Activated naive CD4-positive, alpha-beta T cell treated with anti-CD3 and anti-CD28 coated beads for 36 hours (primary cell): ENCODE data around the gene EHD4. TPM values are rescaled to one million over a fixed set of nuclear protein-coding genes. Genes with fewer than 3 reads are reported as not detected.
A peak's percentile ranks its signal among the peaks of the same experiment; 100 is the strongest.

Experiments
- CTCF ChIA-PET: fragments of 350-600 bp; sonication (Branson Sonifier 250); formaldehyde crosslinking; loops from one replicate; lab custom pipeline; 2021; ENCODE audit warnings: antibody characterized with exemption; lab: Charles Lee
- DNase-seq: peaks from one replicate; pipeline ENCODE4 v3.0.0-alpha.2; 2020
- H3K27ac Mint-ChIP-seq: one replicate; pipeline ENCODE4 v1.8.0; 2021; ENCODE audit warnings: mild to moderate bottlenecking, mixed read lengths
- H3K27me3 Mint-ChIP-seq: one replicate; pipeline ENCODE4 v1.8.0; 2021; ENCODE audit warnings: low read depth, mixed read lengths
- H3K36me3 Mint-ChIP-seq: one replicate; pipeline ENCODE4 v1.8.0; 2021; ENCODE audit warnings: low read depth, mixed read lengths
- H3K4me1 Mint-ChIP-seq: one replicate; pipeline ENCODE4 v1.8.0; 2021; ENCODE audit warnings: low read depth, mixed read lengths
- H3K4me3 Mint-ChIP-seq: one replicate; pipeline ENCODE4 v1.8.0; 2021; ENCODE audit warnings: mild to moderate bottlenecking, moderate library complexity, mixed read lengths
- H3K9me3 Mint-ChIP-seq: one replicate; pipeline ENCODE4 v1.8.0; 2021; ENCODE audit warnings: mixed read lengths
- intact Hi-C: fragments of 100-400 bp; cut with micrococcal nuclease; formaldehyde crosslinking; loops from one replicate; pipeline ENCODE4 v1.15.1; 2023
- total RNA-seq, 2 experiments: library from RNA; stranded (reverse); gene quantifications; one replicate each; pipeline ENCODE4 v1.2.3, GENCODE V29; 2021

The EHD4 gene
- total RNA-seq, 2 experiments from 2014 or later: 30.1 to 31.8 TPM

- Mint-ChIP-seq H3K36me3 (peaks cover 4% of the 10 kb centered on the region), H3K9me3 (no peaks in the 10 kb centered on the region), H3K27me3 (no peaks in the 10 kb centered on the region), H3K4me3 (peak within 1 kb of the TSS; percentile 29), H3K4me1 (peaks cover 39% of the 10 kb centered on the region), H3K27ac (peak within 1 kb of the TSS; percentile 71)
- intact Hi-C loops: loop anchor here (2.0 kb wide), 1 partner anchor 65 kb away; the partner anchor contains the start of gene JMJD7
- no peak for DNase-seq
- CTCF ChIA-PET: interaction anchor here (0.7 to 2.0 kb wide), 4 partner anchors 9 to 121 kb away, joined by 3 to 7 read pairs (median 6); no protein-coding TSS in a partner anchor
Measured at GRCh38 chr15:41893422-41894250, 78.7 kb downstream of the EHD4 start, which contains the start of gene SPTBN5. TSS of gene SPTBN5 (minus strand) at chr15:41894053. CDS start at chr15:41893497, 556 bp downstream.

GRCh38 chr15:41892621-41893421, 79.5 kb downstream of the EHD4 start:
- peak; percentile 26 for DNase-seq
- H3K27me3 Mint-ChIP-seq: no peaks in the 10 kb centered on the region
- H3K9me3 Mint-ChIP-seq: no peaks in the 10 kb centered on the region
- CTCF ChIA-PET: interaction anchor here (0.6 to 2.0 kb wide), 4 partner anchors 10 to 120 kb away, joined by 3 to 6 read pairs (median 4); no protein-coding TSS in a partner anchor
- peak overlapping the region; percentile 63 for H3K27ac Mint-ChIP-seq
- H3K4me3 Mint-ChIP-seq: peak overlapping the region; percentile 29
- intact Hi-C loops: no loop called here
- peaks cover 2% of the 10 kb centered on the region for H3K36me3 Mint-ChIP-seq
- peaks cover 42% of the 10 kb centered on the region for H3K4me1 Mint-ChIP-seq

GRCh38 chr15:41891946-41892345, 80.4 kb downstream of the EHD4 start:
- Mint-ChIP-seq H3K27me3 (no peaks in the 10 kb centered on the region), H3K36me3 (no peaks in the 10 kb centered on the region), H3K9me3 (no peaks in the 10 kb centered on the region), H3K4me1 (peaks cover 36% of the 10 kb centered on the region), H3K27ac (no peak overlapping the region), H3K4me3 (no peak overlapping the region)
- CTCF ChIA-PET: interaction anchor here (2.0 kb wide), 1 partner anchor 11 kb away, joined by 5 read pairs; no protein-coding TSS in a partner anchor
- intact Hi-C loops: no loop called here
- DNase-seq: no peak

GRCh38 chr15:41891226-41891625, 81.1 kb downstream of the EHD4 start:
- Mint-ChIP-seq H3K27ac (no peak overlapping the region), H3K4me3 (no peak overlapping the region), H3K4me1 (peaks cover 36% of the 10 kb centered on the region), H3K9me3 (no peaks in the 10 kb centered on the region), H3K27me3 (no peaks in the 10 kb centered on the region), H3K36me3 (no peaks in the 10 kb centered on the region)
- intact Hi-C loops: no loop called here
- DNase-seq: no peak
- CTCF ChIA-PET: no interaction called here

- H3K4me3 Mint-ChIP-seq: no peak overlapping the region
- DNase-seq: no peak
- intact Hi-C loops: no loop called here
- peaks cover 31% of the 10 kb centered on the region for H3K4me1 Mint-ChIP-seq
- no peaks in the 10 kb centered on the region for H3K36me3 Mint-ChIP-seq
- H3K9me3 Mint-ChIP-seq: no peaks in the 10 kb centered on the region
- no peaks in the 10 kb centered on the region for H3K27me3 Mint-ChIP-seq
- no peak overlapping the region for H3K27ac Mint-ChIP-seq
- CTCF ChIA-PET: no interaction called here
Measured at GRCh38 chr15:41890050-41890690, 82.2 kb downstream of the EHD4 start.

- DNase-seq: peak; percentile 14
- CTCF ChIA-PET: interaction anchor here (0.5 to 0.6 kb wide), 2 partner anchors 21 to 35 kb away, joined by 3 read pairs; no protein-coding TSS in a partner anchor
Measured at GRCh38 chr15:41888662-41889253, 83.6 kb downstream of the EHD4 start.

GRCh38 chr15:41887893-41888292, 84.5 kb downstream of the EHD4 start:
- Mint-ChIP-seq H3K9me3 (no peaks in the 10 kb centered on the region), H3K4me3 (no peak overlapping the region), H3K27me3 (peaks cover under 1% of the 10 kb centered on the region), H3K36me3 (no peaks in the 10 kb centered on the region), H3K27ac (no peak overlapping the region), H3K4me1 (peaks cover 11% of the 10 kb centered on the region)
- intact Hi-C loops: no loop called here
- DNase-seq: no peak
- CTCF ChIA-PET: no interaction called here

More at GRCh38 chr15:41888662-41889253, 83.6 kb downstream of the EHD4 start:
- Mint-ChIP-seq H3K27ac (no peak overlapping the region), H3K4me3 (no peak overlapping the region), H3K36me3 (no peaks in the 10 kb centered on the region), H3K9me3 (no peaks in the 10 kb centered on the region), H3K27me3 (no peaks in the 10 kb centered on the region), H3K4me1 (peaks cover 18% of the 10 kb centered on the region)
- intact Hi-C loops: no loop called here

- Mint-ChIP-seq H3K36me3 (no peaks in the 10 kb centered on the region), H3K4me3 (no peak overlapping the region), H3K4me1 (peaks cover 9% of the 10 kb centered on the region), H3K27ac (no peak overlapping the region), H3K27me3 (peaks cover 5% of the 10 kb centered on the region), H3K9me3 (no peaks in the 10 kb centered on the region)
- intact Hi-C loops: no loop called here
- DNase-seq: no peak
- CTCF ChIA-PET: no interaction called here
Measured at GRCh38 chr15:41887161-41887560, 85.2 kb downstream of the EHD4 start.

GRCh38 chr15:41886741-41887140, 85.6 kb downstream of the EHD4 start:
- Mint-ChIP-seq H3K9me3 (no peaks in the 10 kb centered on the region), H3K27me3 (peaks cover 5% of the 10 kb centered on the region), H3K36me3 (no peaks in the 10 kb centered on the region), H3K27ac (no peak overlapping the region), H3K4me3 (no peak overlapping the region), H3K4me1 (peaks cover 9% of the 10 kb centered on the region)
- DNase-seq: no peak
- CTCF ChIA-PET: interaction anchor here (0.6 kb wide), 1 partner anchor 565 kb away, joined by 3 read pairs; no protein-coding TSS in a partner anchor
- intact Hi-C loops: no loop called here

- intact Hi-C loops: no loop called here
Measured at GRCh38 chr15:41885841-41886240, 86.5 kb downstream of the EHD4 start.

GRCh38 chr15:41885321-41885720, 87.0 kb downstream of the EHD4 start:
- H3K9me3 Mint-ChIP-seq: no peaks in the 10 kb centered on the region
- no peak overlapping the region for H3K27ac Mint-ChIP-seq
- H3K27me3 Mint-ChIP-seq: peaks cover 11% of the 10 kb centered on the region
- intact Hi-C loops: no loop called here
- peaks cover 13% of the 10 kb centered on the region for H3K4me1 Mint-ChIP-seq
- CTCF ChIA-PET: no interaction called here
- H3K4me3 Mint-ChIP-seq: no peak overlapping the region
- DNase-seq: no peak
- no peaks in the 10 kb centered on the region for H3K36me3 Mint-ChIP-seq

More at GRCh38 chr15:41885841-41886240, 86.5 kb downstream of the EHD4 start:
- Mint-ChIP-seq H3K27ac (no peak overlapping the region), H3K27me3 (peaks cover 11% of the 10 kb centered on the region), H3K9me3 (no peaks in the 10 kb centered on the region), H3K4me1 (peaks cover 13% of the 10 kb centered on the region), H3K4me3 (no peak overlapping the region), H3K36me3 (no peaks in the 10 kb centered on the region)
- CTCF ChIA-PET: interaction anchor here (0.6 kb wide), 1 partner anchor 564 kb away, joined by 3 read pairs; no protein-coding TSS in a partner anchor
- DNase-seq: no peak
